OCI-LY3 (cell line): ENCODE results near the gene DTX4.

Experiments used
- EZH2phosphoT487 ChIP-seq: fragments of 200-600 bp; shearing (Covaris generic); IDR thresholded peaks from 2 replicates; pipeline ENCODE4 v1.6.1; 2018; ENCODE audit warnings: antibody characterized with exemption, mixed run types, low read depth
- TF ChIP-seq, protein P1 (sequence below): fragments of 200-600, 300-600 bp; sonication (generic); IDR thresholded peaks from 2 replicates; pipeline ENCODE4 v1.5.1; 2014; ENCODE audit warnings: antibody characterized with exemption, low read length, low read depth

DNA sequence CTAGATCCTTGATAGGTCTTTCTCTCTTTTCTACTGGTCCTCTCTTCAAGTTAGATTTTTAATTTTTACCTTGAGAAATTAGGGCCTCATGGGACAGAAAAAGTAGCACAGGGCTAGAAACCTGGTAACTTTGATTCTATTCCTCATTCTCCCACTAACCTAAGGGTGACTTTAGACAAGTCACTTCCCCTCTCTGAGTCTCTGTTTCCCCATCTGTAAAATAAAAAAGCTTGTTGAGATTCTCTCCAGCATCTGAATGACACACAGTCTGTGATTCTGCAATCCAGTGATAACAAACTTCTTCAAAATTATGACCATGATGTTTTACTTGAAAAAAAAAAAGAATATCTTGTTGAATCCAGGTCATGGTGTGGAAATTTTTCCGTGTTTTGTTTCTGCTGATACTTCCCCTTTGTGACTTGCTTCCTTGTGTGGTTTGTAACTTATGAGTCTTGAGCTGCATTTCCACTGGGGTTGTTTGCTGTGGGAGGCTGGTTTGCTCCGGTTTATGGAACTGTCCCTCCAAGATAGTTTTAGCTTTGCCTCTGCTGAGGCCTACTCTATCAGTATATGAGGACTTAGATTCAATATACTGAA, 50.6 kb downstream of the DTX4 start:
- TF ChIP-seq, protein P1, sequence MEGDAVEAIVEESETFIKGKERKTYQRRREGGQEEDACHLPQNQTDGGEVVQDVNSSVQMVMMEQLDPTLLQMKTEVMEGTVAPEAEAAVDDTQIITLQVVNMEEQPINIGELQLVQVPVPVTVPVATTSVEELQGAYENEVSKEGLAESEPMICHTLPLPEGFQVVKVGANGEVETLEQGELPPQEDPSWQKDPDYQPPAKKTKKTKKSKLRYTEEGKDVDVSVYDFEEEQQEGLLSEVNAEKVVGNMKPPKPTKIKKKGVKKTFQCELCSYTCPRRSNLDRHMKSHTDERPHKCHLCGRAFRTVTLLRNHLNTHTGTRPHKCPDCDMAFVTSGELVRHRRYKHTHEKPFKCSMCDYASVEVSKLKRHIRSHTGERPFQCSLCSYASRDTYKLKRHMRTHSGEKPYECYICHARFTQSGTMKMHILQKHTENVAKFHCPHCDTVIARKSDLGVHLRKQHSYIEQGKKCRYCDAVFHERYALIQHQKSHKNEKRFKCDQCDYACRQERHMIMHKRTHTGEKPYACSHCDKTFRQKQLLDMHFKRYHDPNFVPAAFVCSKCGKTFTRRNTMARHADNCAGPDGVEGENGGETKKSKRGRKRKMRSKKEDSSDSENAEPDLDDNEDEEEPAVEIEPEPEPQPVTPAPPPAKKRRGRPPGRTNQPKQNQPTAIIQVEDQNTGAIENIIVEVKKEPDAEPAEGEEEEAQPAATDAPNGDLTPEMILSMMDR = no peak
- TF ChIP-seq EZH2phosphoT487 = no peak
